CD4-positive, alpha-beta T cell (primary cell): Measurements from ENCODE around the gene JPT1. TPM values are rescaled to one million over a fixed set of nuclear protein-coding genes. Genes with fewer than 3 reads are reported as not detected.

Experiments
- ATAC-seq: fragments of 200-7000 bp; cut with Tn5 transposase; one replicate; pipeline ENCODE4 v1.10.0; 2022; ENCODE audit warnings: mild to moderate bottlenecking; ENCODE audit not compliant: poor library complexity
- CTCF ChIA-PET: fragments of 350-600 bp; sonication (Branson Sonifier 250); formaldehyde crosslinking; loops from one replicate; lab custom pipeline; 2021; ENCODE audit warnings: antibody characterized with exemption, inconsistent platforms; lab: Charles Lee
- POLR2A ChIA-PET: fragments of 350-600 bp; sonication (Branson Sonifier 250); formaldehyde crosslinking; loops from one replicate; lab custom pipeline; 2021; ENCODE audit warnings: antibody characterized with exemption, inconsistent platforms; lab: Charles Lee
- DNase-seq, 14 experiments: peaks; one replicate each; pipeline ENCODE4 v3.0.0-alpha.2; 2013 to 2020; ENCODE audit warnings: mixed read lengths in 2 of 14
- H3K27ac ChIP-seq, 2 donors: one replicate each; pipeline versions ENCODE4 v1.5.1 to v1.7.0; 2013; ENCODE audit warnings: low read length in 2 of 2, low read depth in 1 of 2, mild to moderate bottlenecking in 1 of 2
- H3K27me3 ChIP-seq, 2 experiments: 1 replicate in 1 of 2; 2 replicates in 1 of 2; pipeline versions ENCODE4 v1.6.1 to v1.7.0; 2013; ENCODE audit warnings: low read length in 2 of 2, control low read depth in 1 of 2, mild to moderate bottlenecking in 1 of 2, moderate library complexity in 1 of 2; ENCODE audit not compliant: insufficient read depth in 2 of 2, control insufficient read depth in 1 of 2
- H3K36me3 ChIP-seq: one replicate; pipeline ENCODE4 v1.6.1; 2013; ENCODE audit warnings: low read length, control low read depth; ENCODE audit not compliant: insufficient read depth
- H3K4me1 ChIP-seq: one replicate; pipeline ENCODE4 v1.6.1; 2013; ENCODE audit warnings: low read length, control low read depth; ENCODE audit not compliant: insufficient read depth
- H3K4me3 ChIP-seq: one replicate; pipeline ENCODE4 v1.5.1; 2013; ENCODE audit warnings: mild to moderate bottlenecking, low read length, moderate library complexity
- H3K9me3 ChIP-seq, 2 experiments: 1 replicate in 1 of 2; 2 replicates in 1 of 2; pipeline versions ENCODE4 v1.6.1 to v1.7.0; 2013; ENCODE audit warnings: low read length in 2 of 2, mild to moderate bottlenecking in 2 of 2, control low read depth in 1 of 2, moderate library complexity in 1 of 2; ENCODE audit not compliant: control insufficient read depth in 1 of 2, insufficient read depth in 1 of 2
- H3K27ac Mint-ChIP-seq: one replicate; pipeline ENCODE4 v1.8.0; 2020; ENCODE audit warnings: mixed read lengths
- H3K27me3 Mint-ChIP-seq: one replicate; pipeline ENCODE4 v1.8.0; 2021; ENCODE audit warnings: mixed read lengths
- H3K36me3 Mint-ChIP-seq: one replicate; pipeline ENCODE4 v1.8.0; 2021; ENCODE audit warnings: low read depth, mixed read lengths
- H3K4me1 Mint-ChIP-seq: one replicate; pipeline ENCODE4 v1.8.0; 2021; ENCODE audit warnings: low read depth, mixed read lengths
- H3K4me3 Mint-ChIP-seq: one replicate; pipeline ENCODE4 v1.8.0; 2020; ENCODE audit warnings: mild to moderate bottlenecking, mixed read lengths
- H3K9me3 Mint-ChIP-seq: one replicate; pipeline ENCODE4 v1.8.0; 2020; ENCODE audit warnings: mixed read lengths
- intact Hi-C, 2 experiments: fragments of 100-400 bp; cut with DNase I in 1 of 2; cut with micrococcal nuclease in 1 of 2; formaldehyde crosslinking; loops; one replicate each; pipeline versions ENCODE4 v1.15.1 to v1.9.0; 2023 to 2025; cut with DNase I, micrococcal nuclease
- total RNA-seq, 174 experiments: library from RNA in 2 of 174; stranded (reverse) in 2 of 174; gene quantifications; one replicate each; pipeline ENCODE4 v1.2.3 and lab custom pipeline; 2021 to 2026
- TF ChIP-seq, protein P1 (sequence below): fragments of 200-600 bp; IDR thresholded peaks from one replicate; pipeline ENCODE4 v1.8.0; 2022; ENCODE audit warnings: antibody characterized with exemption, mild to moderate bottlenecking

Gene JPT1
- total RNA-seq, 2 experiments from 2014 or later = 21.3 to 25.5 TPM

DNA sequence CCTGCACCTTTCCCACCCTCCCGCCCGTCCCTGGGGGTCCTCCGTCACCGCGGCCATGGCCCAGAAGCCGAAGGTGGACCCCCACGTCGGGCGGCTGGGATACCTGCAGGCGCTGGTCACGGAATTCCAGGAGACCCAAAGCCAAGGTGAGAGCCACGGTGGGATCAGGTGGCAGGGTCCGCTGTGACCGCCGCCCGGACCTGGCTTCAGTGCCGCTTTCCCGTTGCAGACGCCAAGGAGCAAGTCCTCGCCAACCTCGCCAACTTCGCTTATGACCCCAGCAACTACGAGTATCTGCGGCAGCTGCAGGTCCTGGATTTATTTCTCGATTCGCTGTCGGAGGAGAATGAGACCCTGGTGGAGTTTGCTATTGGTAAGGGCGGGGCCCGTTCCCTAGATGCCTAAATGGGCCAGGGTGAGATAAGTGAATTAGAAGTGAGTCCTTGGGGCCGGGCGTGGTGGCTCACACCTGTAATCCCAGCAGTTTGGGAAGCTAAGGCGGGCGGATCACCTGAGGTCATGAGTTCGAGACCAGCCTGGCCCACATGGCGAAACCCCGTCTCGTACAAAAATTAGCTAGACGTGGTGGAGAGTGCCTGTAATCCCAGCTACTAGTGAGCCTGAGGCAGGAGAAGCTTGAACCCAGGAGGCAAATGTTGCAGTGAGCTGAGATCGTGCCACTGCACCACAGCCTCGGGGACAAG lies 43.9 kb downstream of the JPT1 start:
- Mint-ChIP-seq H3K36me3 (peaks cover 18% of the 10 kb centered on the region), H3K9me3 (no peaks in the 10 kb centered on the region), H3K4me3 (peak overlapping the region; percentile 92), H3K27me3 (no peaks in the 10 kb centered on the region), H3K4me1 (peaks cover 37% of the 10 kb centered on the region), H3K27ac (peak overlapping the region; percentile 82)
- Histone ChIP-seq H3K9me3 (no peaks in the 10 kb centered on the region), H3K4me1 (peaks cover 50% of the 10 kb centered on the region), H3K4me3 (peak overlapping the region; percentile 89), H3K36me3 (no peaks in the 10 kb centered on the region), H3K27ac (peak overlapping the region in 1 of 2 donors; percentile 59), H3K27me3 (no peaks in the 10 kb centered on the region)
- no peak for ATAC-seq
- CTCF ChIA-PET = interaction anchor here (0.8 to 11.1 kb wide), 6 partner anchors 14 to 149 kb away, joined by 3 to 102 read pairs (median 4); partner anchors contain the start of genes NT5C and NUP85
- peak in 3 of 14 experiments; percentile 28 to 55 (median 49) for DNase-seq
- POLR2A ChIA-PET = interaction anchor here (1.0 to 1.9 kb wide), 16 partner anchors 13 to 295 kb away, joined by 3 to 14 read pairs (median 5); partner anchors contain the start of genes ATP5PD, CDR2L, GRB2 and JPT1
- TF ChIP-seq, protein P1, sequence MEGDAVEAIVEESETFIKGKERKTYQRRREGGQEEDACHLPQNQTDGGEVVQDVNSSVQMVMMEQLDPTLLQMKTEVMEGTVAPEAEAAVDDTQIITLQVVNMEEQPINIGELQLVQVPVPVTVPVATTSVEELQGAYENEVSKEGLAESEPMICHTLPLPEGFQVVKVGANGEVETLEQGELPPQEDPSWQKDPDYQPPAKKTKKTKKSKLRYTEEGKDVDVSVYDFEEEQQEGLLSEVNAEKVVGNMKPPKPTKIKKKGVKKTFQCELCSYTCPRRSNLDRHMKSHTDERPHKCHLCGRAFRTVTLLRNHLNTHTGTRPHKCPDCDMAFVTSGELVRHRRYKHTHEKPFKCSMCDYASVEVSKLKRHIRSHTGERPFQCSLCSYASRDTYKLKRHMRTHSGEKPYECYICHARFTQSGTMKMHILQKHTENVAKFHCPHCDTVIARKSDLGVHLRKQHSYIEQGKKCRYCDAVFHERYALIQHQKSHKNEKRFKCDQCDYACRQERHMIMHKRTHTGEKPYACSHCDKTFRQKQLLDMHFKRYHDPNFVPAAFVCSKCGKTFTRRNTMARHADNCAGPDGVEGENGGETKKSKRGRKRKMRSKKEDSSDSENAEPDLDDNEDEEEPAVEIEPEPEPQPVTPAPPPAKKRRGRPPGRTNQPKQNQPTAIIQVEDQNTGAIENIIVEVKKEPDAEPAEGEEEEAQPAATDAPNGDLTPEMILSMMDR = no peak
- intact Hi-C loops = loop anchor here in 1 of 2 experiments (1.0 to 10.0 kb wide), 2 partner anchors 46 to 61 kb away; no protein-coding TSS in a partner anchor

DNA sequence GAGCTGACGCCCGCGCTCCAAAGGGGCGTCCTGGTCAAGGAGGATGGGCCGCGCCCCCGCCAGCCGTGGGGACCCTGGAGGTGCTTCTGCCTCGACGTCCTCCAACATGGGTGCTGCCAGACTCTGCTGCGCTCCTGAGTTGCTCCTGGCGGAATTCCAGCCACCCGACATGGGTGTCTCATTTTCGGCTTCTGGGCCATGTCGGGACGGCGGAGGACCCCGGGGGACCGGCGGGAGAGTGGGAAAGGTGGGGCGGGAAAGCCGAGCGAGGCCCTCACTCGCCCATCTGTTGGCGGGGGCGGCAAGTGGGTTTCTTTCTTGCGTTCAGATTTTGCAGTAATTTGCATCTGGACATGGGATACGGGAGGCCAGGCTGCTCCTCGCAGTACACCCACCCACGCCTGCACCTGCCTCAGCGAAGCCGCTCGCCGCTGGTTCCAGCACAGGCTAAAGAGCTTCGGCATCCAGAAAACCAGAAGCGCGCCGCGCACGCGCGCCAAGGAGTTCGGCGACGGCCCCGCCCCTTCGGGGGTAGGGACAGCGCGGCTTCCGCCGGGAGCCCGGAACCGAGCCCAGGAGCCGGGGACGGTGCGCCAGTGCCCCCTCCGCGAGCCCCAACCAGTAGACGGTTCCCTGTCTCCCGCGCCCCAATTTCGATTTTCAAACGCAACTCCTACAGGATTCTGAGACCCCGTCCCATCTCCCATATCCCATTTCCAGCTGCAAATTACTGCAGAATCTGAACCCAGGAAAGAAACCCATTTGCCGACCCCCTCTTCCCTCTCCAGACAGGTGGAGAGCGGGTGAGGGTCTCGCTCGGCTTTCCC lies 44.7 kb downstream of the JPT1 start, which contains the start of gene ARMC7:
Gene ARMC7, plus strand, starts transcription at position 563 of the 827 bp plus-strand sequence. CDS start 320 bp downstream, outside the sequence.
- ChIA-PET POLR2A (interaction anchor here (0.6 to 1.9 kb wide), 17 partner anchors 14 to 296 kb away, joined by 3 to 14 read pairs (median 5); partner anchors contain the start of genes ATP5PD, CDR2L, GRB2 and JPT1), CTCF (interaction anchor here (0.5 to 6.5 kb wide), 6 partner anchors 14 to 118 kb away, joined by 3 to 102 read pairs (median 4); partner anchors contain the start of genes NT5C and NUP85)
- Histone ChIP-seq H3K4me1 (peaks cover 44% of the 10 kb centered on the region), H3K27ac (peak within 1 kb of the TSS; percentile 29 to 59), H3K4me3 (peak within 1 kb of the TSS; percentile 89), H3K36me3 (peaks cover 1% of the 10 kb centered on the region), H3K27me3 (no peaks in the 10 kb centered on the region), H3K9me3 (no peaks in the 10 kb centered on the region)
- intact Hi-C loops = loop anchor here (1.0 to 10.0 kb wide), 3 partner anchors 45 to 62 kb away; no protein-coding TSS in a partner anchor
- Mint-ChIP-seq H3K27ac (peak within 1 kb of the TSS; percentile 82), H3K36me3 (peaks cover 14% of the 10 kb centered on the region), H3K4me1 (peaks cover 32% of the 10 kb centered on the region), H3K27me3 (no peaks in the 10 kb centered on the region), H3K9me3 (no peaks in the 10 kb centered on the region), H3K4me3 (peak within 1 kb of the TSS; percentile 92)
- TF ChIP-seq, protein P1 = no peak
- DNase-seq (peak; percentile 84 to 97 (median 90)), ATAC-seq (peak; percentile 80)

DNA sequence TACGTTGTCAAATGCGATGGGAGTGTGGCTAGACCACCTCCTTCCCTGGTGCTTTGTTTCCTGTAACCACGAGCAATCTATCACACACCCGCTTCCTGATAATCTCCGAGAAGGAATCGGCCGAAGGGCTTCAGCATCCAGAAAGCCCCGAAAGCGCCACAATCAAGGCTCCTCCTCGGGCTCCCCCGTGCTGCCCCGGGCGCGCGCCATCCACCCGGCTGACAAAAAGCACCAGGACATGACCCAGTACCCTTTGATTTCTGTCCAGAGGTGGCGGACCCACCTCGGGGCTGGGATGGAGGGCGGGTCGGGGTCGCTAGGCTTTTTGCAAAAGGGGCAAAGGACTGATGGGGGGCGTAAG lies 45.3 kb downstream of the JPT1 start:
- Histone ChIP-seq H3K4me1 (peaks cover 38% of the 10 kb centered on the region), H3K4me3 (peak overlapping the region; percentile 89), H3K9me3 (no peaks in the 10 kb centered on the region), H3K27me3 (no peaks in the 10 kb centered on the region), H3K27ac (no peak overlapping the region), H3K36me3 (peaks cover 2% of the 10 kb centered on the region)
- POLR2A ChIA-PET = interaction anchor here (0.6 to 1.9 kb wide), 15 partner anchors 21 to 297 kb away, joined by 3 to 14 read pairs (median 5); partner anchors contain the start of genes ATP5PD, CDR2L, GRB2 and JPT1
- ATAC-seq = peak; percentile 2
- Mint-ChIP-seq H3K4me1 (peaks cover 26% of the 10 kb centered on the region), H3K27me3 (no peaks in the 10 kb centered on the region), H3K27ac (peak overlapping the region; percentile 82), H3K4me3 (peak overlapping the region; percentile 90), H3K36me3 (peaks cover 8% of the 10 kb centered on the region), H3K9me3 (no peaks in the 10 kb centered on the region)
- intact Hi-C loops = loop anchor here in 1 of 2 experiments (5.0 kb wide), 1 partner anchor 47 kb away; no protein-coding TSS in a partner anchor
- TF ChIP-seq, protein P1 = no peak
- peak in 2 of 14 experiments; percentile 49 to 50 for DNase-seq
- CTCF ChIA-PET = interaction anchor here (0.5 to 0.6 kb wide), 2 partner anchors 22 to 118 kb away, joined by 3 to 4 read pairs; partner anchors contain the start of gene NT5C
